HEK293 (cell line): ENCODE data around the gene PTPRN2.

Experiments used
- YY1 ChIP-seq: fragments of 450-650 bp; formaldehyde crosslinking; IDR thresholded peaks from 2 replicates; pipeline ENCODE4 v1.5.1; 2018; ENCODE audit warnings: missing biosample characterization, missing genetic modification characterization
- ZBTB8A ChIP-seq: fragments of 450-650 bp; formaldehyde crosslinking; IDR thresholded peaks from 2 replicates; pipeline ENCODE4 v1.5.1; 2016; ENCODE audit warnings: missing biosample characterization, missing genetic modification characterization
- ZFHX2 ChIP-seq: fragments of 450-650 bp; formaldehyde crosslinking; conservative IDR thresholded peaks from 2 replicates; pipeline ENCODE4 v1.5.1; 2016; ENCODE audit warnings: missing biosample characterization, missing genetic modification characterization
- ZNF214 ChIP-seq: fragments of 450-650 bp; formaldehyde crosslinking; IDR thresholded peaks from 2 replicates; pipeline ENCODE4 v1.5.1; 2017; ENCODE audit warnings: missing biosample characterization, mild to moderate bottlenecking, missing genetic modification characterization, borderline replicate concordance
- ZNF768 ChIP-seq: fragments of 450-650 bp; formaldehyde crosslinking; IDR thresholded peaks from 2 replicates; pipeline ENCODE4 v1.5.1; 2018; ENCODE audit warnings: missing biosample characterization, mild to moderate bottlenecking, missing genetic modification characterization
- ZNF785 ChIP-seq: fragments of 450-650 bp; formaldehyde crosslinking; IDR thresholded peaks from 2 replicates; pipeline ENCODE4 v1.5.1; 2016; ENCODE audit warnings: missing biosample characterization, missing genetic modification characterization
- TF ChIP-seq, protein P1 (sequence below): fragments of 450-650 bp; formaldehyde crosslinking; IDR thresholded peaks from 2 replicates; pipeline ENCODE4 v1.5.1; 2016; ENCODE audit warnings: missing biosample characterization, missing genetic modification characterization
- TF ChIP-seq, protein P2 (sequence below): fragments of 450-650 bp; formaldehyde crosslinking; IDR thresholded peaks from 2 replicates; pipeline ENCODE4 v1.5.1; 2016; ENCODE audit warnings: missing biosample characterization, missing genetic modification characterization
- TF ChIP-seq, protein P3 (sequence below): fragments of 450-650 bp; formaldehyde crosslinking; IDR thresholded peaks from 2 replicates; pipeline ENCODE4 v1.5.1; 2016; ENCODE audit warnings: missing biosample characterization, missing genetic modification characterization
- TF ChIP-seq, protein P4 (sequence below): fragments of 450-650 bp; formaldehyde crosslinking; IDR thresholded peaks from 2 replicates; pipeline ENCODE4 v1.5.1; 2016; ENCODE audit warnings: missing biosample characterization, missing genetic modification characterization
- TF ChIP-seq, protein P5 (sequence below): IDR thresholded peaks from 2 replicates; pipeline ENCODE4 v1.6.1; 2011; ENCODE audit warnings: mild to moderate bottlenecking, low read depth, low read length, borderline replicate concordance

DNA sequence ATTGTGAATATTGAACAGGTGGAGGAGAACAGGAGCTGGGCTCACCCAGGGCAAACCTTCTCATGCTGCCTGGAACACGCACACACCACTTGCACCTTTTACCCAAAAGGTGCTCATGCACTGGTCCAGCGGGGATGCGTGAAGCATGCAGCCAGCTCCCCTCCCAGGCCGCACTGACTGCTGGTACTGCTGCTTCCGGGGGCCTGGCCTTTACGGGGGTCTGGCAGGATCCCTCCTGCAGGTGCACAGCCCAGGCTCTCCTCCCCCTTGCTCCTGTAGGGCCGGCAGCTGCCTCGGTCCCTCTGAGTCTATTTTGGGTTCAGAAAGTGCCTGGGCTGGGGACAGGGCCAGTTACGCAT lies 1029.1 kb downstream of the PTPRN2 start:
- TF ChIP-seq, protein P1, sequence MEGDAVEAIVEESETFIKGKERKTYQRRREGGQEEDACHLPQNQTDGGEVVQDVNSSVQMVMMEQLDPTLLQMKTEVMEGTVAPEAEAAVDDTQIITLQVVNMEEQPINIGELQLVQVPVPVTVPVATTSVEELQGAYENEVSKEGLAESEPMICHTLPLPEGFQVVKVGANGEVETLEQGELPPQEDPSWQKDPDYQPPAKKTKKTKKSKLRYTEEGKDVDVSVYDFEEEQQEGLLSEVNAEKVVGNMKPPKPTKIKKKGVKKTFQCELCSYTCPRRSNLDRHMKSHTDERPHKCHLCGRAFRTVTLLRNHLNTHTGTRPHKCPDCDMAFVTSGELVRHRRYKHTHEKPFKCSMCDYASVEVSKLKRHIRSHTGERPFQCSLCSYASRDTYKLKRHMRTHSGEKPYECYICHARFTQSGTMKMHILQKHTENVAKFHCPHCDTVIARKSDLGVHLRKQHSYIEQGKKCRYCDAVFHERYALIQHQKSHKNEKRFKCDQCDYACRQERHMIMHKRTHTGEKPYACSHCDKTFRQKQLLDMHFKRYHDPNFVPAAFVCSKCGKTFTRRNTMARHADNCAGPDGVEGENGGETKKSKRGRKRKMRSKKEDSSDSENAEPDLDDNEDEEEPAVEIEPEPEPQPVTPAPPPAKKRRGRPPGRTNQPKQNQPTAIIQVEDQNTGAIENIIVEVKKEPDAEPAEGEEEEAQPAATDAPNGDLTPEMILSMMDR (tag by site-specific recombination), result no peak
- TF ChIP-seq, protein P2, sequence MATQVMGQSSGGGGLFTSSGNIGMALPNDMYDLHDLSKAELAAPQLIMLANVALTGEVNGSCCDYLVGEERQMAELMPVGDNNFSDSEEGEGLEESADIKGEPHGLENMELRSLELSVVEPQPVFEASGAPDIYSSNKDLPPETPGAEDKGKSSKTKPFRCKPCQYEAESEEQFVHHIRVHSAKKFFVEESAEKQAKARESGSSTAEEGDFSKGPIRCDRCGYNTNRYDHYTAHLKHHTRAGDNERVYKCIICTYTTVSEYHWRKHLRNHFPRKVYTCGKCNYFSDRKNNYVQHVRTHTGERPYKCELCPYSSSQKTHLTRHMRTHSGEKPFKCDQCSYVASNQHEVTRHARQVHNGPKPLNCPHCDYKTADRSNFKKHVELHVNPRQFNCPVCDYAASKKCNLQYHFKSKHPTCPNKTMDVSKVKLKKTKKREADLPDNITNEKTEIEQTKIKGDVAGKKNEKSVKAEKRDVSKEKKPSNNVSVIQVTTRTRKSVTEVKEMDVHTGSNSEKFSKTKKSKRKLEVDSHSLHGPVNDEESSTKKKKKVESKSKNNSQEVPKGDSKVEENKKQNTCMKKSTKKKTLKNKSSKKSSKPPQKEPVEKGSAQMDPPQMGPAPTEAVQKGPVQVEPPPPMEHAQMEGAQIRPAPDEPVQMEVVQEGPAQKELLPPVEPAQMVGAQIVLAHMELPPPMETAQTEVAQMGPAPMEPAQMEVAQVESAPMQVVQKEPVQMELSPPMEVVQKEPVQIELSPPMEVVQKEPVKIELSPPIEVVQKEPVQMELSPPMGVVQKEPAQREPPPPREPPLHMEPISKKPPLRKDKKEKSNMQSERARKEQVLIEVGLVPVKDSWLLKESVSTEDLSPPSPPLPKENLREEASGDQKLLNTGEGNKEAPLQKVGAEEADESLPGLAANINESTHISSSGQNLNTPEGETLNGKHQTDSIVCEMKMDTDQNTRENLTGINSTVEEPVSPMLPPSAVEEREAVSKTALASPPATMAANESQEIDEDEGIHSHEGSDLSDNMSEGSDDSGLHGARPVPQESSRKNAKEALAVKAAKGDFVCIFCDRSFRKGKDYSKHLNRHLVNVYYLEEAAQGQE (tag by site-specific recombination), result no peak
- TF ChIP-seq ZNF214 (tag by site-specific recombination) (no peak), ZNF768 (no peak), ZNF785 (tag by site-specific recombination) (no peak), ZBTB8A (tag by site-specific recombination) (no peak), ZFHX2 (tag by site-specific recombination) (no peak), YY1 (tag by site-specific recombination) (no peak)
- TF ChIP-seq, protein P3, sequence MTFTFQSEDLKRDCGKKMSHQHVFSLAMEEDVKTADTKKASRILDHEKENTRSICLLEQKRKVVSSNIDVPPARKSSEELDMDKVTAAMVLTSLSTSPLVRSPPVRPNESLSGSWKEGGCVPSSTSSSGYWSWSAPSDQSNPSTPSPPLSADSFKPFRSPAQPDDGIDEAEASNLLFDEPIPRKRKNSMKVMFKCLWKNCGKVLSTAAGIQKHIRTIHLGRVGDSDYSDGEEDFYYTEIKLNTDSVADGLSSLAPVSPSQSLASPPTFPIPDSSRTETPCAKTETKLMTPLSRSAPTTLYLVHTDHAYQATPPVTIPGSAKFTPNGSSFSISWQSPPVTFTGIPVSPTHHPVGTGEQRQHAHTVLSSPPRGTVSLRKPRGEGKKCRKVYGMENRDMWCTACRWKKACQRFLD (tag by site-specific recombination), result no peak
- TF ChIP-seq, protein P4, sequence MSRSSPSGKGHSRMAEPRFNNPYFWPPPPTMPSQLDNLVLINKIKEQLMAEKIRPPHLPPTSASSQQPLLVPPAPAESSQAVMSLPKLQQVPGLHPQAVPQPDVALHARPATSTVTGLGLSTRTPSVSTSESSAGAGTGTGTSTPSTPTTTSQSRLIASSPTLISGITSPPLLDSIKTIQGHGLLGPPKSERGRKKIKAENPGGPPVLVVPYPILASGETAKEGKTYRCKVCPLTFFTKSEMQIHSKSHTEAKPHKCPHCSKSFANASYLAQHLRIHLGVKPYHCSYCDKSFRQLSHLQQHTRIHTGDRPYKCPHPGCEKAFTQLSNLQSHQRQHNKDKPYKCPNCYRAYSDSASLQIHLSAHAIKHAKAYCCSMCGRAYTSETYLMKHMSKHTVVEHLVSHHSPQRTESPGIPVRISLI (tag by site-specific recombination), result no peak
- TF ChIP-seq, protein P5, sequence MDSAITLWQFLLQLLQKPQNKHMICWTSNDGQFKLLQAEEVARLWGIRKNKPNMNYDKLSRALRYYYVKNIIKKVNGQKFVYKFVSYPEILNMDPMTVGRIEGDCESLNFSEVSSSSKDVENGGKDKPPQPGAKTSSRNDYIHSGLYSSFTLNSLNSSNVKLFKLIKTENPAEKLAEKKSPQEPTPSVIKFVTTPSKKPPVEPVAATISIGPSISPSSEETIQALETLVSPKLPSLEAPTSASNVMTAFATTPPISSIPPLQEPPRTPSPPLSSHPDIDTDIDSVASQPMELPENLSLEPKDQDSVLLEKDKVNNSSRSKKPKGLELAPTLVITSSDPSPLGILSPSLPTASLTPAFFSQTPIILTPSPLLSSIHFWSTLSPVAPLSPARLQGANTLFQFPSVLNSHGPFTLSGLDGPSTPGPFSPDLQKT, result no peak
